ENCODE results near the gene CACNA1B. TPM values are rescaled to one million over a fixed set of nuclear protein-coding genes. Genes with fewer than 3 reads are reported as not detected.

The CACNA1B gene
- polyA plus RNA-seq, 1 of the 3 experiments (the other 2 are of a cell fraction): 0.03 TPM

DNA sequence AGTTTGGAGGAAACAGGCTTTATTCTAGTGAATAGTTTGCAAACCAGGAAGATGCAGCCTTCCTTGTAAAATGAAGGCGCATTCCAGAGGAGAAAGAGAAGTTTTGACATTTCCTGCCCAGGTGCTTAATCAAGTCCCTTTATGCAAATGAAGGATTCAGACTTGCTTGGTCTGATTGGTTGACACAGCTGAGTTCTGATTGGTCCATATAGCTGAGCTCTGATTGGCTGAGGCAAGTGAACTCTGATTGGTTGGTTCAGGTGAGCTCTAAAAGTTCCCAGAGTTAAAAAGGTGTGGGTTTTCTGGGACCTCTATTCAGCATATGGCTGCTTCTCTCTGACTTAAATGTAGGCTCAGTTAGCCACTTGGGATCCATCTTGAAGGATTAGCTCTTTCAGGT lies 151.0 kb downstream of the CACNA1B start (continued):
- TF ChIP-seq, protein P1, sequence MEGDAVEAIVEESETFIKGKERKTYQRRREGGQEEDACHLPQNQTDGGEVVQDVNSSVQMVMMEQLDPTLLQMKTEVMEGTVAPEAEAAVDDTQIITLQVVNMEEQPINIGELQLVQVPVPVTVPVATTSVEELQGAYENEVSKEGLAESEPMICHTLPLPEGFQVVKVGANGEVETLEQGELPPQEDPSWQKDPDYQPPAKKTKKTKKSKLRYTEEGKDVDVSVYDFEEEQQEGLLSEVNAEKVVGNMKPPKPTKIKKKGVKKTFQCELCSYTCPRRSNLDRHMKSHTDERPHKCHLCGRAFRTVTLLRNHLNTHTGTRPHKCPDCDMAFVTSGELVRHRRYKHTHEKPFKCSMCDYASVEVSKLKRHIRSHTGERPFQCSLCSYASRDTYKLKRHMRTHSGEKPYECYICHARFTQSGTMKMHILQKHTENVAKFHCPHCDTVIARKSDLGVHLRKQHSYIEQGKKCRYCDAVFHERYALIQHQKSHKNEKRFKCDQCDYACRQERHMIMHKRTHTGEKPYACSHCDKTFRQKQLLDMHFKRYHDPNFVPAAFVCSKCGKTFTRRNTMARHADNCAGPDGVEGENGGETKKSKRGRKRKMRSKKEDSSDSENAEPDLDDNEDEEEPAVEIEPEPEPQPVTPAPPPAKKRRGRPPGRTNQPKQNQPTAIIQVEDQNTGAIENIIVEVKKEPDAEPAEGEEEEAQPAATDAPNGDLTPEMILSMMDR (IDR thresholded peaks at IDR 0.05): no peak
- TF ChIP-seq TEAD4 (IDR thresholded peaks at IDR 0.05; ENCODE audit: borderline replicate concordance, insufficient read depth) (no peak), JUND (IDR thresholded peaks at IDR 0.05) (no peak), RFX5 (IDR thresholded peaks at IDR 0.05; ENCODE audit: low read length) (no peak)
- TF ChIP-seq, protein P2, sequence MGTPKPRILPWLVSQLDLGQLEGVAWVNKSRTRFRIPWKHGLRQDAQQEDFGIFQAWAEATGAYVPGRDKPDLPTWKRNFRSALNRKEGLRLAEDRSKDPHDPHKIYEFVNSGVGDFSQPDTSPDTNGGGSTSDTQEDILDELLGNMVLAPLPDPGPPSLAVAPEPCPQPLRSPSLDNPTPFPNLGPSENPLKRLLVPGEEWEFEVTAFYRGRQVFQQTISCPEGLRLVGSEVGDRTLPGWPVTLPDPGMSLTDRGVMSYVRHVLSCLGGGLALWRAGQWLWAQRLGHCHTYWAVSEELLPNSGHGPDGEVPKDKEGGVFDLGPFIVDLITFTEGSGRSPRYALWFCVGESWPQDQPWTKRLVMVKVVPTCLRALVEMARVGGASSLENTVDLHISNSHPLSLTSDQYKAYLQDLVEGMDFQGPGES (IDR thresholded peaks at IDR 0.05; ENCODE audit: low read depth, low read length): no peak

DNA sequence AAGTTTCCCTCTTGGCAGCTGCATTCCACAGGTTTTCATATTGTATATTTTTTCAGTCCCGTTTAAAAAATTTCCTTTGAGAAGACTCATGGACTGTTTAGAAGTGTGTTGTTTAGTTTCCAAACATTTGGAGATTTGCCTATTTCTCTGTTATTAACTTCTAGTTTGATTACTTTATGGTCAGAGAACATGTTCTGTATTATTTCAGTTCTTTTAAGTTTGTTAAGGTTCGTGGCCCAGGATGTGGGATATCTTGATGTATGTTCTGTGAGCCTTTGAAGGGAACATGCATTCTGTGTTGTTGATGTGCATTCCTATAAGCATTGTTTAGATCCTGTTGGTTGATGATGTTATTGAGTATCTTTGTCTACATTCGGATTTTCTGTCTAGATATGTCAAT lies 153.6 kb downstream of the CACNA1B start:
- ChIA-PET CTCF (no interaction called here), POLR2A (no interaction called here)
- H3K27ac ChIP-seq (ENCODE audit: low read depth in 2 of 2, low read length in 1 of 2): no peak overlapping the region
- no peaks in the 10 kb centered on the region for H3F3A ChIP-seq (replicated peaks; ENCODE audit: insufficient read depth)
- no peak overlapping the region for H2AFZ ChIP-seq (ENCODE audit: low read depth)
- H3K4me2 ChIP-seq: no peak overlapping the region
- peaks cover 9% of the 10 kb centered on the region; the same call in 1 of the 2 replicates for H3K9me3 ChIP-seq
- no peak overlapping the region for H3K9ac ChIP-seq
- DNase-seq: no peak
- H4K20me1 ChIP-seq (ENCODE audit: insufficient read depth): no peaks in the 10 kb centered on the region
- TF ChIP-seq TEAD4 (IDR thresholded peaks at IDR 0.05; ENCODE audit: borderline replicate concordance, insufficient read depth) (no peak), SMC3 (IDR thresholded peaks at IDR 0.05; ENCODE audit: low read depth, low read length) (no peak), FOXM1 (IDR thresholded peaks at IDR 0.05; ENCODE audit: low read depth) (no peak), RXRA (IDR thresholded peaks at IDR 0.05; ENCODE audit: borderline replicate concordance, low read depth) (no peak), JUND (IDR thresholded peaks at IDR 0.05) (no peak), MXI1 (IDR thresholded peaks at IDR 0.05; ENCODE audit: low read depth, low read length) (no peak), TAF1 (IDR thresholded peaks at IDR 0.05; ENCODE audit: borderline replicate concordance, low read depth, low read length) (no peak), YY1 (IDR thresholded peaks at IDR 0.05; ENCODE audit: low read depth) (no peak), CHD2 (IDR thresholded peaks at IDR 0.05; ENCODE audit: low read length, partially characterized antibody) (no peak), EZH2phosphoT487 (IDR thresholded peaks at IDR 0.05; ENCODE audit: borderline replicate concordance, low read depth) (no peak), TCF12 (IDR thresholded peaks at IDR 0.05) (no peak), RCOR1 (IDR thresholded peaks at IDR 0.05; ENCODE audit: low read length) (no peak), NFIC (IDR thresholded peaks at IDR 0.05; ENCODE audit: borderline replicate concordance) (no peak), ELF1 (IDR thresholded peaks at IDR 0.05) (no peak), POLR2AphosphoS5 (IDR thresholded peaks at IDR 0.05; ENCODE audit: low read depth, low read length) (no peak)
- TF ChIP-seq, protein P1 (IDR thresholded peaks at IDR 0.05): no peak
- TF ChIP-seq, protein P3, sequence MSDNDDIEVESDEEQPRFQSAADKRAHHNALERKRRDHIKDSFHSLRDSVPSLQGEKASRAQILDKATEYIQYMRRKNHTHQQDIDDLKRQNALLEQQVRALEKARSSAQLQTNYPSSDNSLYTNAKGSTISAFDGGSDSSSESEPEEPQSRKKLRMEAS (IDR thresholded peaks at IDR 0.05; ENCODE audit: low read depth): no peak
- TF ChIP-seq, protein P4, sequence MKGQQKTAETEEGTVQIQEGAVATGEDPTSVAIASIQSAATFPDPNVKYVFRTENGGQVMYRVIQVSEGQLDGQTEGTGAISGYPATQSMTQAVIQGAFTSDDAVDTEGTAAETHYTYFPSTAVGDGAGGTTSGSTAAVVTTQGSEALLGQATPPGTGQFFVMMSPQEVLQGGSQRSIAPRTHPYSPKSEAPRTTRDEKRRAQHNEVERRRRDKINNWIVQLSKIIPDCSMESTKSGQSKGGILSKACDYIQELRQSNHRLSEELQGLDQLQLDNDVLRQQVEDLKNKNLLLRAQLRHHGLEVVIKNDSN (IDR thresholded peaks at IDR 0.05; ENCODE audit: borderline replicate concordance, low read depth): no peak
- TF ChIP-seq, protein P5, sequence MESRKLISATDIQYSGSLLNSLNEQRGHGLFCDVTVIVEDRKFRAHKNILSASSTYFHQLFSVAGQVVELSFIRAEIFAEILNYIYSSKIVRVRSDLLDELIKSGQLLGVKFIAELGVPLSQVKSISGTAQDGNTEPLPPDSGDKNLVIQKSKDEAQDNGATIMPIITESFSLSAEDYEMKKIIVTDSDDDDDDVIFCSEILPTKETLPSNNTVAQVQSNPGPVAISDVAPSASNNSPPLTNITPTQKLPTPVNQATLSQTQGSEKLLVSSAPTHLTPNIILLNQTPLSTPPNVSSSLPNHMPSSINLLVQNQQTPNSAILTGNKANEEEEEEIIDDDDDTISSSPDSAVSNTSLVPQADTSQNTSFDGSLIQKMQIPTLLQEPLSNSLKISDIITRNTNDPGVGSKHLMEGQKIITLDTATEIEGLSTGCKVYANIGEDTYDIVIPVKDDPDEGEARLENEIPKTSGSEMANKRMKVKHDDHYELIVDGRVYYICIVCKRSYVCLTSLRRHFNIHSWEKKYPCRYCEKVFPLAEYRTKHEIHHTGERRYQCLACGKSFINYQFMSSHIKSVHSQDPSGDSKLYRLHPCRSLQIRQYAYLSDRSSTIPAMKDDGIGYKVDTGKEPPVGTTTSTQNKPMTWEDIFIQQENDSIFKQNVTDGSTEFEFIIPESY (IDR thresholded peaks at IDR 0.05; ENCODE audit: borderline replicate concordance, low read depth): no peak
- TF ChIP-seq, protein P6, sequence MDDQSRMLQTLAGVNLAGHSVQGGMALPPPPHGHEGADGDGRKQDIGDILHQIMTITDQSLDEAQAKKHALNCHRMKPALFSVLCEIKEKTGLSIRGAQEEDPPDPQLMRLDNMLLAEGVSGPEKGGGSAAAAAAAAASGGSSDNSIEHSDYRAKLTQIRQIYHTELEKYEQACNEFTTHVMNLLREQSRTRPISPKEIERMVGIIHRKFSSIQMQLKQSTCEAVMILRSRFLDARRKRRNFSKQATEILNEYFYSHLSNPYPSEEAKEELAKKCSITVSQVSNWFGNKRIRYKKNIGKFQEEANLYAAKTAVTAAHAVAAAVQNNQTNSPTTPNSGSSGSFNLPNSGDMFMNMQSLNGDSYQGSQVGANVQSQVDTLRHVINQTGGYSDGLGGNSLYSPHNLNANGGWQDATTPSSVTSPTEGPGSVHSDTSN (IDR thresholded peaks at IDR 0.05): no peak
- no peaks in the 10 kb centered on the region for H3K79me2 ChIP-seq (ENCODE audit: insufficient read depth)
- H3K27me3 ChIP-seq (ENCODE audit: insufficient read depth): no peaks in the 10 kb centered on the region
- no peak overlapping the region for H3K4me3 ChIP-seq (ENCODE audit: low read depth in 2 of 2, low read length in 1 of 2)
- H3K36me3 ChIP-seq (replicated peaks in 1 of 2; ENCODE audit: control insufficient read depth in 1 of 2, insufficient read depth in 2 of 2, low read length in 1 of 2): no peaks in the 10 kb centered on the region
- WGBS (ENCODE audit: low lambda C conversion rate): 23% methylated on average over 3 of the region's 3 CpGs
- no peaks in the 10 kb centered on the region for H3K4me1 ChIP-seq (ENCODE audit: control insufficient read depth in 1 of 2, insufficient read depth in 2 of 2, low read depth in 1 of 2, low read length in 1 of 2)
- H3K9me2 ChIP-seq: no peaks in the 10 kb centered on the region

Measured in SK-N-SH (cell line).